WTC11 (cell line): ENCODE measurements around the gene ASPHD2.

Experiments
- CTCF ChIP-seq: fragments of 200-600 bp; IDR thresholded peaks from 2 replicates; pipeline ENCODE4 v1.8.0; 2022; ENCODE audit warnings: antibody characterized with exemption
- ETV6 ChIP-seq: sonication (generic); formaldehyde crosslinking; IDR thresholded peaks from 2 replicates; pipeline ENCODE4 v1.8.1; 2022; ENCODE audit warnings: mild to moderate bottlenecking, missing genetic modification reagents
- NFE2L1 ChIP-seq: sonication (generic); formaldehyde crosslinking; IDR thresholded peaks from 2 replicates; pipeline ENCODE4 v1.8.1; 2023; ENCODE audit warnings: missing genetic modification reagents
- PREB ChIP-seq: sonication (generic); formaldehyde crosslinking; IDR thresholded peaks from 2 replicates; pipeline ENCODE4 v1.8.1; 2022; ENCODE audit warnings: mild to moderate bottlenecking, missing genetic modification reagents, moderate library complexity, borderline replicate concordance
- TEAD1 ChIP-seq: sonication (generic); formaldehyde crosslinking; IDR thresholded peaks from 2 replicates; pipeline ENCODE4 v1.8.0; 2022; ENCODE audit warnings: mild to moderate bottlenecking, missing genetic modification reagents

DNA sequence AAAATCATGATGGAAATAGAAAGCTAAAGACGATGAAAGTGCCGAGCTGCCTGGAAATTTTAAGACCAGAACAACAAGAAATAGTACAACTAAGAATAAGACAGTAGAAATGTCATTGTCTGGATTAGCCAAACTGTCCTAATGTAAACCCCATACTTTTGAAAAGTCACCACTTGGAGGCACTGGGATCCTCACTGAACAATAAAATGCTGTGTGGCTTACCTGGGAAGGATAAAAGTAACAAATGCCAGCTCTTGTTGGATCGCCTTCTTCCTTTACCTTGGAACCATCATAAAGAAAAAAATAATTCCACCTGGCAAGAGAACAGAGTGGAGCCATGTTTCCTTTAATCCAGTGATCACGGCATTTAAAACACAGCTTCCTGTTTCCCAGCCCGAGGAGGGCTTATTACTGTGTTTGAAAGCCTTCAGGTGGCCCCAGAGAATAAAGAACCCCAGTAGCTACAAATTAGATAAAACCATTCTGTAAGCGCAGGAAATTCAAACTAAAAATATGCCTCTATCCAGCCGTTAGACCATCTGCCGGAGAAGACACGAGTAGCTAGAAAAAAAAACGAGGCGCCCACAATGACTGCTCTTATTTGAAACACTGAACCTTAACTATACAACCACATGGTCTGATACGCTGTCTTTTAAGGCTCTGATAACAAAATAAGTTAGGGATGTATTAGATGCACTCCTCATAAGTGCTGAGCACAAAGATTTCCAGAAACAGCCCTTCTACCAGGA lies 50.2 kb downstream of the ASPHD2 start:
- TF ChIP-seq PREB (CRISPR knock-in tag), result no peak
- no peak for TF ChIP-seq CTCF
- TF ChIP-seq TEAD1, result no peak
- TF ChIP-seq ETV6 (CRISPR knock-in tag), result no peak
- no peak for TF ChIP-seq NFE2L1 (CRISPR knock-in tag)
